ENCODE data around the gene MYOG.

- TF ChIP-seq POLR2AphosphoS5 (IDR thresholded peaks at IDR 0.05) (no peak), CTCF (IDR thresholded peaks at IDR 0.05 in 8 of 11, conservative IDR thresholded peaks at IDR 0.05 in 3 of 11) (no peak)
Measured at GRCh38 chr1:203049077-203049476, 36.7 kb downstream of the MYOG start.

Data from spleen (tissue), 7 donors.